Nephron progenitor cell (in vitro differentiated cells): ENCODE measurements around the gene CD302.

Experiments used
- DNase-seq: peaks from one replicate; pipeline ENCODE4 v3.0.0; 2021
- H3K27ac Mint-ChIP-seq: 2 replicates; pipeline ENCODE4 v1.8.0; 2021; ENCODE audit warnings: mild to moderate bottlenecking, moderate library complexity, mixed read lengths
- H3K27me3 Mint-ChIP-seq: 2 replicates; pipeline ENCODE4 v1.8.0; 2021; ENCODE audit warnings: mild to moderate bottlenecking, low read depth, mixed read lengths; ENCODE audit not compliant: poor library complexity
- H3K36me3 Mint-ChIP-seq: 2 replicates; pipeline ENCODE4 v1.8.0; 2021; ENCODE audit warnings: low read depth, mixed read lengths
- H3K4me1 Mint-ChIP-seq: 2 replicates; pipeline ENCODE4 v1.8.0; 2021; ENCODE audit warnings: mixed read lengths
- H3K4me3 Mint-ChIP-seq: 2 replicates; pipeline ENCODE4 v1.8.0; 2021; ENCODE audit warnings: mild to moderate bottlenecking, moderate library complexity, mixed read lengths
- H3K9me3 Mint-ChIP-seq: 2 replicates; pipeline ENCODE4 v1.8.0; 2021; ENCODE audit warnings: mild to moderate bottlenecking, moderate library complexity, mixed read lengths
- CTCF ChIP-seq: fragments of 200-600 bp; sonication (generic); IDR thresholded peaks from 2 replicates; pipeline ENCODE4 v1.5.0; 2021; ENCODE audit warnings: antibody characterized with exemption

Gene CD302

GRCh38 chr2:159762075-159762474 lies 35.9 kb downstream of the CD302 start:
- no peak for TF ChIP-seq CTCF
- Mint-ChIP-seq H3K4me3 (no peak overlapping the region), H3K27me3 (peaks cover 4% of the 10 kb centered on the region), H3K4me1 (no peaks in the 10 kb centered on the region), H3K27ac (no peak overlapping the region), H3K36me3 (peaks cover 79% of the 10 kb centered on the region), H3K9me3 (no peaks in the 10 kb centered on the region)
- no peak for DNase-seq

- Mint-ChIP-seq H3K36me3 (peaks cover 65% of the 10 kb centered on the region), H3K4me3 (no peak overlapping the region), H3K27me3 (peaks cover 4% of the 10 kb centered on the region), H3K4me1 (no peaks in the 10 kb centered on the region), H3K27ac (no peak overlapping the region), H3K9me3 (no peaks in the 10 kb centered on the region)
- TF ChIP-seq CTCF: no peak
- DNase-seq: no peak
Measured at GRCh38 chr2:159760326-159760725, 37.7 kb downstream of the CD302 start.

- Mint-ChIP-seq H3K4me3 (no peak overlapping the region), H3K4me1 (no peaks in the 10 kb centered on the region), H3K36me3 (peaks cover 60% of the 10 kb centered on the region), H3K9me3 (no peaks in the 10 kb centered on the region), H3K27ac (no peak overlapping the region), H3K27me3 (peaks cover 4% of the 10 kb centered on the region)
- no peak for TF ChIP-seq CTCF
- DNase-seq: no peak
Measured at GRCh38 chr2:159759577-159759976, 38.4 kb downstream of the CD302 start.

- H3K27ac Mint-ChIP-seq: no peak overlapping the region
Measured at GRCh38 chr2:159758686-159759085, 39.3 kb downstream of the CD302 start.

GRCh38 chr2:159758239-159758638 lies 39.8 kb downstream of the CD302 start:
- Mint-ChIP-seq H3K27ac (no peak overlapping the region), H3K4me1 (no peaks in the 10 kb centered on the region), H3K36me3 (peaks cover 48% of the 10 kb centered on the region), H3K4me3 (no peak overlapping the region), H3K27me3 (peaks cover 4% of the 10 kb centered on the region), H3K9me3 (no peaks in the 10 kb centered on the region)
- TF ChIP-seq CTCF: no peak
- no peak for DNase-seq

More at GRCh38 chr2:159758686-159759085, 39.3 kb downstream of the CD302 start:
- H3K4me3 Mint-ChIP-seq: no peak overlapping the region
- no peaks in the 10 kb centered on the region for H3K4me1 Mint-ChIP-seq
- H3K36me3 Mint-ChIP-seq: peaks cover 52% of the 10 kb centered on the region
- H3K9me3 Mint-ChIP-seq: no peaks in the 10 kb centered on the region
- peaks cover 4% of the 10 kb centered on the region for H3K27me3 Mint-ChIP-seq
- no peak for TF ChIP-seq CTCF
- DNase-seq: no peak

GRCh38 chr2:159755788-159756187 lies 42.2 kb downstream of the CD302 start:
- Mint-ChIP-seq H3K4me1 (no peaks in the 10 kb centered on the region), H3K9me3 (no peaks in the 10 kb centered on the region), H3K27ac (no peak overlapping the region), H3K36me3 (peaks cover 32% of the 10 kb centered on the region), H3K4me3 (no peak overlapping the region), H3K27me3 (no peaks in the 10 kb centered on the region)
- DNase-seq: no peak
- TF ChIP-seq CTCF: no peak
